B cell (primary cell): ENCODE results near the gene CFAP157. TPM values are rescaled to one million over a fixed set of nuclear protein-coding genes. Genes with fewer than 3 reads are reported as not detected.

Experiments
- ATAC-seq: fragments of 200-7000 bp; cut with Tn5 transposase; one replicate; pipeline ENCODE4 v1.10.0; 2021; ENCODE audit warnings: low read depth, mild to moderate bottlenecking, moderate number of reproducible peaks, moderate library complexity
- CTCF ChIA-PET: fragments of 350-600 bp; sonication (Branson Sonifier 250); formaldehyde crosslinking; loops from one replicate; lab custom pipeline; 2021; ENCODE audit warnings: antibody characterized with exemption, inconsistent platforms; lab: Charles Lee
- POLR2A ChIA-PET: fragments of 350-600 bp; sonication (Branson Sonifier 250); formaldehyde crosslinking; loops from one replicate; lab custom pipeline; 2021; ENCODE audit warnings: antibody characterized with exemption; lab: Charles Lee
- DNase-seq: peaks from one replicate; pipeline ENCODE4 v3.0.0; 2013
- H2AFZ ChIP-seq: 2 replicates; pipeline ENCODE4 v1.6.1; 2012; ENCODE audit warnings: mild to moderate bottlenecking, low read depth, low read length; ENCODE audit not compliant: insufficient read depth, poor library complexity, severe bottlenecking
- H3K27ac ChIP-seq, 2 donors: 1 replicate in 1 of 2; 2 replicates in 1 of 2; pipeline ENCODE4 v1.5.1; 2012 to 2013; ENCODE audit warnings: low read length in 2 of 2, mild to moderate bottlenecking in 2 of 2, moderate library complexity in 1 of 2
- H3K27me3 ChIP-seq, 4 experiments: fragments of 200-600 bp in 1 of 4; sonication (generic) in 1 of 4; replicated peaks in 1 of 4; 1 replicate in 2 of 4; 2 replicates in 2 of 4; pipeline versions ENCODE4 v1.6.1 to v1.7.0; 2013 to 2016; ENCODE audit warnings: low read length in 3 of 4, mild to moderate bottlenecking in 2 of 4, mixed read lengths in 1 of 4, moderate library complexity in 1 of 4; ENCODE audit not compliant: insufficient read depth in 4 of 4, control insufficient read depth in 3 of 4; ENCODE audit errors: control extremely low read depth in 1 of 4
- H3K36me3 ChIP-seq, 2 experiments: replicated peaks in 1 of 2; 1 replicate in 1 of 2; 2 replicates in 1 of 2; pipeline versions ENCODE4 v1.6.1 to v1.7.1; 2013; ENCODE audit warnings: low read length in 1 of 2; ENCODE audit not compliant: insufficient read depth in 2 of 2, control insufficient read depth in 1 of 2; ENCODE audit errors: control extremely low read depth in 1 of 2, extremely low read depth in 1 of 2
- H3K4me1 ChIP-seq, 2 donors: fragments of 200-600 bp in 1 of 2; sonication (generic) in 1 of 2; 1 replicate in 1 of 2; 2 replicates in 1 of 2; pipeline versions ENCODE4 v1.5.1 to v1.6.1; 2013 to 2017; ENCODE audit warnings: low read length in 2 of 2; ENCODE audit not compliant: control insufficient read depth in 2 of 2, insufficient read depth in 2 of 2
- H3K4me2 ChIP-seq: replicated peaks from 2 replicates; pipeline ENCODE3; 2012; ENCODE audit warnings: mild to moderate bottlenecking, low read depth, low read length; ENCODE audit not compliant: poor library complexity, severe bottlenecking
- H3K4me3 ChIP-seq, 5 experiments: fragments of 200-600 bp in 1 of 5; sonication (generic) in 1 of 5; 1 replicate in 3 of 5; 2 replicates in 2 of 5; pipeline versions ENCODE4 v1.5.1 to v1.7.0; 2011 to 2016; ENCODE audit warnings: low read length in 4 of 5, mild to moderate bottlenecking in 4 of 5, low read depth in 2 of 5, control low read depth in 1 of 5, moderate library complexity in 1 of 5; ENCODE audit not compliant: insufficient read depth in 1 of 5; ENCODE audit errors: control extremely low read depth in 1 of 5, extremely low read depth in 1 of 5
- H3K79me2 ChIP-seq: fragments of 200-600 bp; sonication (generic); one replicate; pipeline ENCODE4 v1.6.0; 2016; ENCODE audit warnings: low read length; ENCODE audit not compliant: control insufficient read depth, insufficient read depth
- H3K9ac ChIP-seq: fragments of 200-600 bp; sonication (generic); 2 replicates; pipeline ENCODE4 v1.6.1; 2017; ENCODE audit warnings: mild to moderate bottlenecking, low read length, moderate library complexity
- H3K9me3 ChIP-seq, 3 donors: one replicate each; pipeline versions ENCODE4 v1.6.1 to v1.7.1; 2013; ENCODE audit warnings: low read length in 2 of 3; ENCODE audit not compliant: control insufficient read depth in 2 of 3, insufficient read depth in 1 of 3; ENCODE audit errors: control extremely low read depth in 1 of 3
- H4K20me1 ChIP-seq: 2 replicates; pipeline ENCODE4 v1.6.0; 2012; ENCODE audit warnings: mild to moderate bottlenecking, low read length; ENCODE audit not compliant: insufficient read depth, control insufficient read depth, poor library complexity, severe bottlenecking
- H3K27ac Mint-ChIP-seq: one replicate; pipeline ENCODE4 v1.8.0; 2021; ENCODE audit warnings: mixed read lengths
- H3K27me3 Mint-ChIP-seq: one replicate; pipeline ENCODE4 v1.8.0; 2021; ENCODE audit warnings: mixed read lengths
- H3K4me1 Mint-ChIP-seq: one replicate; pipeline ENCODE4 v1.8.0; 2021; ENCODE audit warnings: mixed read lengths
- H3K4me3 Mint-ChIP-seq: one replicate; pipeline ENCODE4 v1.8.0; 2021; ENCODE audit warnings: mixed read lengths
- H3K9me3 Mint-ChIP-seq: one replicate; pipeline ENCODE4 v1.8.0; 2022; ENCODE audit warnings: mixed read lengths; ENCODE audit not compliant: insufficient read depth
- EZH2 ChIP-seq: IDR thresholded peaks from 2 replicates; pipeline ENCODE4 v1.6.1; 2012; ENCODE audit warnings: borderline replicate concordance, low read depth, mild to moderate bottlenecking, moderate library complexity, low read length; ENCODE audit not compliant: insufficient read depth, poor library complexity, severe bottlenecking
- WGBS: methylation state at CpG from one replicate; pipeline ENCODE4 v1.1.5; 2013; ENCODE audit warnings: missing lambda C conversion rate; ENCODE audit not compliant: insufficient coverage; 5-methylcytosine and 5-hydroxymethylcytosine counted together
- intact Hi-C: fragments of 100-400 bp; cut with micrococcal nuclease; formaldehyde crosslinking; loops from one replicate; pipeline ENCODE4 v1.10.0; 2022
- polyA plus RNA-seq: library from polyadenylated mRNA; depleted of rRNA; stranded (reverse); fragments of >200 nt; gene quantifications from 2 replicates; pipeline ENCODE4 v1.2.3, GENCODE V29; 2012
- total RNA-seq, 2 donors: library from RNA; stranded (reverse); fragments of 120-200 nt in 1 of 2; gene quantifications; 1 replicate in 1 of 2; 2 replicates in 1 of 2; pipeline versions ENCODE4 v1.2.3 to v1.2.4, GENCODE V29; 2013 to 2022
- TF ChIP-seq, protein P1 (sequence below): fragments of 200-600 bp; IDR thresholded peaks from one replicate; pipeline ENCODE4 v1.8.0; 2022; ENCODE audit warnings: antibody characterized with exemption, mild to moderate bottlenecking

The CFAP157 gene
- total and polyA plus RNA-seq, 2 donors (not counting 1 experiment from before 2014, with no cell fraction given) = 0.03 TPM; not detected in 1

GRCh38 chr9:127739614-127740330 lies 33.0 kb downstream of the CFAP157 start:
- Mint-ChIP-seq H3K9me3 (no peaks in the 10 kb centered on the region), H3K4me3 (no peak overlapping the region), H3K4me1 (peaks cover 5% of the 10 kb centered on the region), H3K27ac (no peak overlapping the region), H3K27me3 (no peaks in the 10 kb centered on the region)
- ATAC-seq (no peak), DNase-seq (no peak)
- Histone ChIP-seq H3K9me3 (no peaks in the 10 kb centered on the region), H3K4me3 (no peak overlapping the region), H3K27ac (no peak overlapping the region), H3K9ac (no peak overlapping the region), H2AFZ (no peak overlapping the region), H3K79me2 (peaks cover 5% of the 10 kb centered on the region), H3K36me3 (peaks cover 0 to 61% of the 10 kb centered on the region in 2 experiments), H4K20me1 (peaks cover 22% of the 10 kb centered on the region), H3K4me1 (peaks cover 5 to 7% of the 10 kb centered on the region in 2 donors), H3K27me3 (no peaks in the 10 kb centered on the region), H3K4me2 (no peak overlapping the region)
- intact Hi-C loops = no loop called here
- 97% methylated on average over 19 of the region's 19 CpGs for WGBS
- TF ChIP-seq, protein P1, sequence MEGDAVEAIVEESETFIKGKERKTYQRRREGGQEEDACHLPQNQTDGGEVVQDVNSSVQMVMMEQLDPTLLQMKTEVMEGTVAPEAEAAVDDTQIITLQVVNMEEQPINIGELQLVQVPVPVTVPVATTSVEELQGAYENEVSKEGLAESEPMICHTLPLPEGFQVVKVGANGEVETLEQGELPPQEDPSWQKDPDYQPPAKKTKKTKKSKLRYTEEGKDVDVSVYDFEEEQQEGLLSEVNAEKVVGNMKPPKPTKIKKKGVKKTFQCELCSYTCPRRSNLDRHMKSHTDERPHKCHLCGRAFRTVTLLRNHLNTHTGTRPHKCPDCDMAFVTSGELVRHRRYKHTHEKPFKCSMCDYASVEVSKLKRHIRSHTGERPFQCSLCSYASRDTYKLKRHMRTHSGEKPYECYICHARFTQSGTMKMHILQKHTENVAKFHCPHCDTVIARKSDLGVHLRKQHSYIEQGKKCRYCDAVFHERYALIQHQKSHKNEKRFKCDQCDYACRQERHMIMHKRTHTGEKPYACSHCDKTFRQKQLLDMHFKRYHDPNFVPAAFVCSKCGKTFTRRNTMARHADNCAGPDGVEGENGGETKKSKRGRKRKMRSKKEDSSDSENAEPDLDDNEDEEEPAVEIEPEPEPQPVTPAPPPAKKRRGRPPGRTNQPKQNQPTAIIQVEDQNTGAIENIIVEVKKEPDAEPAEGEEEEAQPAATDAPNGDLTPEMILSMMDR = no peak
- TF ChIP-seq EZH2 = no peak
- ChIA-PET CTCF (interaction anchor here (0.7 to 1.8 kb wide), 4 partner anchors 45 to 183 kb away, joined by 3 to 6 read pairs (median 5); partner anchors contain the start of gene CDK9), POLR2A (interaction anchor here (0.6 kb wide), 1 partner anchor 38 kb away, joined by 3 read pairs; no protein-coding TSS in a partner anchor)

GRCh38 chr9:127741831-127742434 lies 35.1 kb downstream of the CFAP157 start:
- ATAC-seq = no peak
- Histone ChIP-seq H3K79me2 (peaks cover under 1% of the 10 kb centered on the region), H4K20me1 (peaks cover 38% of the 10 kb centered on the region), H3K36me3 (peaks cover 0 to 76% of the 10 kb centered on the region in 2 experiments), H2AFZ (no peak overlapping the region), H3K9ac (no peak overlapping the region), H3K27ac (no peak overlapping the region), H3K4me3 (no peak overlapping the region), H3K4me2 (no peak overlapping the region), H3K4me1 (no peaks in the 10 kb centered on the region), H3K9me3 (no peaks in the 10 kb centered on the region), H3K27me3 (no peaks in the 10 kb centered on the region)
- POLR2A ChIA-PET = no interaction called here
- CTCF ChIA-PET = interaction anchor here (0.7 kb wide), 1 partner anchor 23 kb away, joined by 3 read pairs; no protein-coding TSS in a partner anchor
- H3K9me3 Mint-ChIP-seq = no peaks in the 10 kb centered on the region
- H3K27me3 Mint-ChIP-seq = no peaks in the 10 kb centered on the region
- intact Hi-C loops = no loop called here
- 97% methylated on average over 37 of the region's 38 CpGs for WGBS
- no peaks in the 10 kb centered on the region for H3K4me1 Mint-ChIP-seq
- peak overlapping the region; percentile 63 for H3K27ac Mint-ChIP-seq
- no peak overlapping the region for H3K4me3 Mint-ChIP-seq
- TF ChIP-seq, protein P1 = no peak
- TF ChIP-seq EZH2 = no peak
- no peak for DNase-seq
